Skeletal muscle tissue (tissue), 4 donors: ENCODE measurements around the gene EPB41L3. TPM values are rescaled to one million over a fixed set of nuclear protein-coding genes. Genes with fewer than 3 reads are reported as not detected.

Experiments used
- H3K27ac ChIP-seq: one replicate; pipeline ENCODE4 v1.7.0; 2013; ENCODE audit warnings: mild to moderate bottlenecking, low read depth, low read length, inconsistent platforms
- H3K27me3 ChIP-seq, 3 donors: one replicate each; pipeline ENCODE4 v1.7.0; 2013; ENCODE audit warnings: low read length in 3 of 3; ENCODE audit not compliant: control insufficient read depth in 3 of 3, insufficient read depth in 3 of 3
- H3K36me3 ChIP-seq, 3 donors: one replicate each; pipeline ENCODE4 v1.7.0; 2013; ENCODE audit warnings: low read length in 3 of 3; ENCODE audit not compliant: control insufficient read depth in 3 of 3, insufficient read depth in 3 of 3
- H3K4me1 ChIP-seq, 3 donors: one replicate each; pipeline ENCODE4 v1.7.0; 2013; ENCODE audit warnings: low read length in 3 of 3, mild to moderate bottlenecking in 3 of 3; ENCODE audit not compliant: control insufficient read depth in 3 of 3, insufficient read depth in 3 of 3
- H3K4me3 ChIP-seq, 3 donors: one replicate each; pipeline ENCODE4 v1.7.0; 2013; ENCODE audit warnings: low read length in 3 of 3
- H3K9ac ChIP-seq, 3 donors: one replicate each; pipeline ENCODE4 v1.7.0; 2013; ENCODE audit warnings: low read length in 3 of 3, mild to moderate bottlenecking in 3 of 3, moderate library complexity in 2 of 3, low read depth in 1 of 3
- H3K9me3 ChIP-seq, 3 donors: one replicate each; pipeline ENCODE4 v1.7.0; 2013; ENCODE audit warnings: low read length in 3 of 3; ENCODE audit not compliant: control insufficient read depth in 3 of 3
- total RNA-seq: library from RNA; depleted of rRNA; stranded (reverse); fragments of >200 nt; gene quantifications from one replicate; pipeline ENCODE4 v1.2.3, GENCODE V29; 2014
- donor health status: Osteomylitis.

The EPB41L3 gene
- total RNA-seq, 1 donor from 2014 or later = 79.9 TPM

DNA sequence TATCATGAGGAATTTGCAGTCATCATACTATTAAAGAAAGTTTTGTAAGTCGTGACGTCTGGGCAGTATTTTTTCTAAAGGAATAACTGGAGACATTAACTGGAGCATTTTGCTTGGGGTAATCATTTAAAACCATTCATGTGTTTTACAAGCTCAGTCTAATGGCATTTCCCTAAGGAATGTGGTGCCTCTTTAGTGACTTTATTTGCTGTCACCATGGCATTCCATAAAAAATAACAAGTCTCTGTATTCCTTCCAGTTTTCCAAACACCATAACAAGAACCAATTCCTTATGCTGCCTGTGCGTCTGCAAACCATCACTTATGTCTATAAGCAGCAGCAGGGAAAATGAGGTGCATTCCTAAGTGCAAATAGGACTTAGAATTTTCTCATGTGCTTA is 82.8 kb downstream of the EPB41L3 start:
- no peaks in the 10 kb centered on the region for H3K27me3 ChIP-seq
- H3K27ac ChIP-seq = no peak overlapping the region
- H3K4me3 ChIP-seq = no peak overlapping the region
- H3K4me1 ChIP-seq = peaks cover 0 to 10% (median 4%) of the 10 kb centered on the region in 3 donors
- H3K36me3 ChIP-seq = no peaks in the 10 kb centered on the region
- H3K9ac ChIP-seq = no peak overlapping the region
- H3K9me3 ChIP-seq = no peaks in the 10 kb centered on the region

DNA sequence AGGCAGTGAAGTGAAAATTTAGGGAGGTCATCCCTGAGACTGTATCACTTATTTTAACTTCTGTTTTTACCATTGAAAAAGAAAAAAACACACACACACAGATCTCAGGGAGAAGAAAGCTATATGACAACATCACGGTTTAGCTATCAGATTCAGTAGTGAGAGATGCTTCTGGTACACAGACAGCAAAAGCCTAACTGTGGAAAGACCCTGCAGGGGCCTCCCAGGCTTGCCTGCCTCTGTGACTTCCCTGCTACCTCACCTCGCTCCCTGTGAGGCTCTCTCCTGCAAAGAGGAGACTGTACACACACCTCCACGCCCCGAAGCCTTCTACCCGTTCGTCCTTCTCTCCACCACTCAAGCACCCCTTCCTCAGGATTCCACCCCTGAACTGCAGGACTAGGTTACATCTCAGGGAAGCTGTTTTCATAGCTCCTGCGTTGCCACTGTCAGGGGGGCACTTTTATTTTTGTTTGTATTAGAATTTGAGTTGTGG is 86.3 kb downstream of the EPB41L3 start:
- Histone ChIP-seq H3K4me1 (no peaks in the 10 kb centered on the region), H3K36me3 (no peaks in the 10 kb centered on the region), H3K9me3 (no peaks in the 10 kb centered on the region), H3K9ac (no peak overlapping the region), H3K27me3 (no peaks in the 10 kb centered on the region), H3K4me3 (no peak overlapping the region), H3K27ac (no peak overlapping the region)

DNA sequence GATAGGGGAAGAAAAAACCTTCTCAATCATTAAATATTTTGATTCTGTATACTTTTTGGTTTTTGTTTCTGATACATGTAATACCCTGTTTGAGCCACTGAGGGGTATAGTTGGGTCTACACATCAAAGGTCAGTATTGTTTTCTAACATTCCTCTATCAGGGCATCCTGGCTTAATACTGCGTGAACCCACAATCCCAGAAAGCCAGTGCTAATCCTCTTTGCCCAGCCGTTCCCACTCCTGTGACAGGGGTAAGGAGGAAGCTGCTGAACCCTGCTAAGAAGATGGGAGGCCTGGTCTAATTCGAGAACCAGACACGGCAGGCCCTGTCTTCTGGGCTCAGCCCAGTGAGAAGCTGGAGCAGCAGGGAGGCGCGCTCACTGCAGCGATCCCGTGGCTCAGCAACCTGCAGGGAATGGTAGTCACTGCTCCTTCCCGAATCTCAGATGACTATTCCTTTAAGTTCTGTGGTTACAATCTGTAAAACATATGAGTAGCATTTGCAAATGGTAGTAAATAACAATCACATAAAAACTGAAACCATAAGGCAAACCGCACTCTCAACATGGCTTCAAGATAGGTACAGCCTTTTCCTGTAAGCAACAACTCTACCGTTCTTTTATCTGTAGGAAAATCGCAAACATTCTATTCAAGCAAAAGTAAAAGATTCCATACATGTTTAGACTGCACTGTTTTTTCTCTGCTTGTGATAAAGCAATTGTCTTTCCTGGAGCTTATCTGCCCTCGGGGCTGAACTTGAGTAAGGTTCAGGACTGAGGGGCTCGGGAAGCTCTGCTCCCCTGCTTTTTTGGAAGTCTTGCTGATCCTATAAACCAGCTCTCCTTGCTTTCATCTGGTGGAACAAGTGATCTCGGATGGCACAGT is 87.0 kb downstream of the EPB41L3 start:
- Histone ChIP-seq H3K27me3 (no peaks in the 10 kb centered on the region), H3K9ac (no peak overlapping the region), H3K9me3 (no peaks in the 10 kb centered on the region), H3K36me3 (no peaks in the 10 kb centered on the region), H3K4me3 (peak overlapping the region in 1 of 3 donors; percentile 5), H3K4me1 (no peaks in the 10 kb centered on the region), H3K27ac (peak overlapping the region; percentile 13)

DNA sequence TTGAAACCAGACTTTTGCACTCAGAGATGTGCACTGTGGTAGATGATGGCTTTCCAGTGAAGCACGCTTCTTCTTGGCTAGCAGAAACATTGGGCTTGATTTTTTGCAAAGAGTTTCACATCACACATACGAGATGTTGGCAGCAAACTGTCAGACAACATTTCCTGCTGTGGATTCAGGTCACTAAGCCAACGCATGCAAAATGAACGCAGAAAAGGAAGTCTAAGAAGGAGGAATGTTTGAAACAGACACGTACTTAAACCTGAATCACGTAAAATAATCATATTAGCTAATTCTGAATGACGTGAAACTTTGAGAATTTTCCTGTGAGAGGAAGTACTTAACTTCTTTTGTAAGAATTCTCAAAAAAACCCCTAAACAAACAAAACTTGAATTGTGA is 88.1 kb downstream of the EPB41L3 start:
- H3K27ac ChIP-seq = no peak overlapping the region
- H3K9ac ChIP-seq = no peak overlapping the region
- no peak overlapping the region for H3K4me3 ChIP-seq
- H3K4me1 ChIP-seq = no peaks in the 10 kb centered on the region
- no peaks in the 10 kb centered on the region for H3K36me3 ChIP-seq
- no peaks in the 10 kb centered on the region for H3K9me3 ChIP-seq
- H3K27me3 ChIP-seq = no peaks in the 10 kb centered on the region

DNA sequence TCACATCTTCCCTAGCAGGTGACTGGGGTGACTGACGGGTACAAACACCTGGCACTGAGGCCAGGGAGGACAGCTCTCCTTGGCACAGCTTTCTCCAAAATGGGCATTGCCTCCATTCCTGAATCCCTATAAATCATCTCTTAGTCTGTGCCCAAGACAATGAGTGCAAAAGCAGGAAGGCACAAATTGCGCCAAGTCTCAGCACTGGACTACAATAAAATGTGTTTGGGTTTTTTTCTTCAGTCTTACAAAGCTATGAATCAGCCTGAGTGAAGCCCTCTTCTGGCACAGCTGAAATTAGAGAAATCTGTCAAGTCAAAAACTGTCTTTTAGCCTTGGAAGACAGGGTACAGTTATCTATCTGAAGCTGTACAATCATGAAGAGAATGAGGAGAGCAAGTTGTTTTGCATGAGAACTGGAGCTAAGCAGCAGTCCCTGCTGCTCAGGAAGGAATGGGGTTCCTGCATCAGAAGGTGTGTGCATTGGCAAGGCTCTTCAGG is 90.8 kb downstream of the EPB41L3 start:
- no peaks in the 10 kb centered on the region for H3K9me3 ChIP-seq
- H3K27ac ChIP-seq = no peak overlapping the region
- no peaks in the 10 kb centered on the region for H3K27me3 ChIP-seq
- H3K9ac ChIP-seq = no peak overlapping the region
- no peaks in the 10 kb centered on the region for H3K4me1 ChIP-seq
- no peak overlapping the region for H3K4me3 ChIP-seq
- H3K36me3 ChIP-seq = no peaks in the 10 kb centered on the region

DNA sequence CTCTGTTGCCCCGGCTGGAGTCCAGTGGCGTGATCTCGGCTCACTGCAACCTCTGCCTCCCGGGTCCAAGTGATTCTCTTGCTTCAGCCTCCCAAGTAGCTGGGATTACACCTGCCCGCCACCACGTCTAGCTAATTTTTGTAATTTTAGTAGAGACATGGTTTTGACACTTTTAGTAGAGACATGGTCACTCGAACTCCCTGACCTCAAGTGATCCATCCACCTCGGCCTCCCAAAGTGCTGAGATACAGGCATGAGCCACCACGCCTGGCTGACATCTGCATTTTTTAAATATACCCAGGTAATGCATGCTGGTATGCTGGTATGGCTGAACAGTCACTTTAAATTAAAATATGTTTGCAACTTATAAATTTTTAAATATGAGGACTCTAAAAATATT is 91.9 kb downstream of the EPB41L3 start:
- H3K27ac ChIP-seq = no peak overlapping the region
- no peak overlapping the region for H3K4me3 ChIP-seq
- no peak overlapping the region for H3K9ac ChIP-seq
- H3K9me3 ChIP-seq = no peaks in the 10 kb centered on the region
- H3K4me1 ChIP-seq = no peaks in the 10 kb centered on the region
- no peaks in the 10 kb centered on the region for H3K27me3 ChIP-seq
- no peaks in the 10 kb centered on the region for H3K36me3 ChIP-seq

DNA sequence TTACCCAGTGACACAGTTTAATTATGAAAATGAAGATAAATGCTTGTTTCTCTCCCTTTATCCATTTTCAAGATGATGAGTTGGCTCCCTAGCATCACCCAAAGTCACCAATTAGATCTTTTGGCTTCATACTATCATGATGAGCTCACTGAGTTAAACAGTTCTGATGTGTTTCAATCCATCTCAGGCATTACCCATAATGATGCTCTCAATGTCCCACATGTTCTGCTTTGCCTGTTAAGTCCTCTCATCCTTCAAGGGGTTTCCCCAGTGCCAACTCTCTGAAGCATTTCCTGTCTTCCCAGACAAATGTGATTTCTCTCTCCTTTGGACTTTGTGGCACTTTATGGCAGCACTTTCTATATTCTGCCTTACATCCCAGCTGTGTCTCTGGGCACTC is 92.6 kb downstream of the EPB41L3 start:
- Histone ChIP-seq H3K27ac (no peak overlapping the region), H3K9ac (no peak overlapping the region), H3K27me3 (no peaks in the 10 kb centered on the region), H3K4me3 (no peak overlapping the region), H3K36me3 (no peaks in the 10 kb centered on the region), H3K9me3 (no peaks in the 10 kb centered on the region), H3K4me1 (no peaks in the 10 kb centered on the region)

DNA sequence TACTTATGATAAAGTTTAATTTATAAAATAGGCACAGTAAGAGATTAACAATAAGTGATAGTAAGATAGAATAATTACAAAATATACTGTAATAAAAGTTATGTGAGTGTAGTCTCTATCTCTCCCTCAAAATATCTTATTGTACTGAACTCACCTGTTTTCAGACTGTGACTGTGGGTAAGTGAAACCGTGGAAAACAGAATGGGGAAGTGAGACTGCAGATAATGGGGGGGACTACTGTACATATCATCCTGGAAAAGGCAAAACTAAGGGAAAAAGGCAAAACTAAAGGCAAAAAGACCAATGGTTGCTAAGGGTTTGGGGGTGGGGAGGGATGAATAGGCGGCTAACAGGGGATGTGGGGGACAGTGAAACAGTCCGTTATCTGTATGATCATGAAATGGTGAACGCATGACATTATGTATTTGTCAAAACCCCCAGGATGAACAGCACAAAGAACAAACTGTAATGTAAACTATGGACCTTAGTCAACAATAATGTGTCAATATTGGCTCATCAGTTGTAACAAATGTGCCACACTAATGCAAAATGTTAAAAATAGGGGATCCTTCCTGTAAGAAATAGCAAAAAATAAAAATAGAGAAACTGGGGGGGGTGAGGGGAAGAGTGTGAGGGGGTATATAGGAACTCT is 93.8 kb downstream of the EPB41L3 start:
- Histone ChIP-seq H3K4me1 (no peaks in the 10 kb centered on the region), H3K9me3 (no peaks in the 10 kb centered on the region), H3K4me3 (no peak overlapping the region), H3K36me3 (no peaks in the 10 kb centered on the region), H3K9ac (no peak overlapping the region), H3K27me3 (no peaks in the 10 kb centered on the region), H3K27ac (no peak overlapping the region)

DNA sequence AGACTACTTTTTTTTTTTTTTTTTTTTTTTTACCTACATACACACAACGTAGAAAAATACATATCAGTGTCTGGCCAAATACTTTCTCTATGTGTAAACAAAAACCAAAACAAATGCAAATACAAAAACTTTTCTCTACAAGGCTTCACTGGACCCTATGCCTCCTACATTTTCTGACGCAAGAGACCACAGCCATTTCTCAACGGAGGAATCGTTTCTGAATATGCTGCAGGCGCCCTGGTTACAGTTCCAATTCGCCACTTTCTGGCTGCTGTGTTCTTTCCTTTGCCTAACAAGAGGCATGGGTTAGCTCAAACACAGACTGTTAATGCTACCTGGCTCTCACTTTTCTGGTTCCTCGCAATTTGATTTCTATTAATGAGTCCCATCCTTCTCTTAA is 96.4 kb downstream of the EPB41L3 start:
- no peaks in the 10 kb centered on the region for H3K4me1 ChIP-seq
- H3K9me3 ChIP-seq = no peaks in the 10 kb centered on the region
- no peak overlapping the region for H3K4me3 ChIP-seq
- H3K27ac ChIP-seq = no peak overlapping the region
- H3K9ac ChIP-seq = no peak overlapping the region
- no peaks in the 10 kb centered on the region for H3K36me3 ChIP-seq
- H3K27me3 ChIP-seq = no peaks in the 10 kb centered on the region

DNA sequence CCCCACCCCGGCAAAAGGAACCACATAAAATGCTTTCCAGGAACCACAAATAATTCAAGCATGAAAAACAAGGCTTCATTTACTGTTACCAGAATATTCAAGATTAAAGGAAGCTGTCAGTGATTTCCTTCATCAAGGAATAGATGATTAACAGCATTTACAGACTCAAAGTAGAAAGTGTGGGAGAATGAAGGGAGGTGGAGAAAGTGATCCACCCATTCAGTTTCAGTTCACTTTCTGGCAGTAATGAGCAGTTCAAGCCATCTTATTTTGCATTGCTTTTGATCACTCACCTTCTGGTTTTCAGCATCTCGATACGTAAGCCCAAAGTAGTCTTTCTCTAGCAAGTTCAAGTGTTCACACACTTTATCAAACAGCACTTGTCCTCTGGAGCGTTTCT is 99.0 kb downstream of the EPB41L3 start:
- H3K4me1 ChIP-seq = no peaks in the 10 kb centered on the region
- H3K9me3 ChIP-seq = no peaks in the 10 kb centered on the region
- no peak overlapping the region for H3K27ac ChIP-seq
- no peaks in the 10 kb centered on the region for H3K27me3 ChIP-seq
- no peak overlapping the region for H3K9ac ChIP-seq
- no peaks in the 10 kb centered on the region for H3K36me3 ChIP-seq
- no peak overlapping the region for H3K4me3 ChIP-seq
